H1 (cell line): Measurements from ENCODE around the gene NELFA.

ENCODE experiments used
- EZH2 ChIP-seq: fragments of 200-600 bp; sonication (generic); IDR thresholded peaks from 2 replicates; pipeline ENCODE4 v1.7.1; 2012; ENCODE audit warnings: low read depth, mild to moderate bottlenecking, moderate library complexity, low read length, inconsistent platforms; ENCODE audit not compliant: severe bottlenecking
- RAD21 ChIP-seq, 2 experiments: IDR thresholded peaks in 1 of 2; conservative IDR thresholded peaks in 1 of 2; 2 replicates each; pipeline ENCODE4 v1.6.1; 2011; ENCODE audit warnings: low read depth in 2 of 2, low read length in 2 of 2, improper control_type of control experiment in 1 of 2, inconsistent platforms in 1 of 2, mild to moderate bottlenecking in 1 of 2, moderate library complexity in 1 of 2
- TBP ChIP-seq: IDR thresholded peaks from 2 replicates; pipeline ENCODE4 v1.6.1; 2011; ENCODE audit warnings: low read depth, low read length, improper control_type of control experiment

DNA sequence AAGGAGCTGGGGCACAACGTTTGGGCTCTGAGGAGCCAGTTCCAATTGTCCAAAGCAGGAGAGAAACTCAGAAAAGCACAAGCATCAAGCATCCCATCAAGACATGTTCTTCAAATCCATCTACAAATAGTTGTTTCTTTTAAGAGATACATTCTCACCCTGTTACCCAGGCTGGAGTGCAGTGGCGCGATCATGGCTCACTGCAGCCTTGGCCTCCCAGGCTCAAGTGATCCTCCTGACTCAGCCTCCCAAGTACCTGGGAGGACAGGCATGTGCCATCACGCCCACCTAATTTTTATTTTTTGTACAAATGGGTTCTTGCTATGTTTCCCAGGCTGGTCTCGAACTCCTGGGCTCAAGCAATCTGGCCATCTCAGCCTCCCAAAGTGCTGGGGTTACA lies 18.1 kb downstream of the NELFA start:
- TF ChIP-seq TBP = no peak
- TF ChIP-seq EZH2 = no peak
- TF ChIP-seq RAD21 (IDR thresholded peaks at IDR 0.05 in 1 of 2, conservative IDR thresholded peaks at IDR 0.05 in 1 of 2; ENCODE audit: low read depth in 2 of 2, low read length in 2 of 2) = no peak
